Endothelial cell (in vitro differentiated cells): Measurements from ENCODE around the gene FBXL13. TPM values are rescaled to one million over a fixed set of nuclear protein-coding genes. Genes with fewer than 3 reads are reported as not detected.

Experiments
- DNase-seq: peaks from one replicate; pipeline ENCODE4 v3.0.0; 2021; ENCODE audit warnings: low spot score
- H3K27ac Mint-ChIP-seq: one replicate; pipeline ENCODE4 v1.8.0; 2021; ENCODE audit warnings: mixed read lengths, inconsistent platforms; ENCODE audit not compliant: unreplicated experiment
- H3K27me3 Mint-ChIP-seq: one replicate; pipeline ENCODE4 v1.8.0; 2021; ENCODE audit warnings: mild to moderate bottlenecking, moderate library complexity, mixed read lengths, inconsistent platforms; ENCODE audit not compliant: unreplicated experiment
- H3K36me3 Mint-ChIP-seq: one replicate; pipeline ENCODE4 v1.8.0; 2021; ENCODE audit warnings: mild to moderate bottlenecking, low read depth, mixed read lengths, inconsistent platforms; ENCODE audit not compliant: unreplicated experiment
- H3K4me1 Mint-ChIP-seq: one replicate; pipeline ENCODE4 v1.8.0; 2021; ENCODE audit warnings: mild to moderate bottlenecking, mixed read lengths, inconsistent platforms; ENCODE audit not compliant: unreplicated experiment
- H3K4me3 Mint-ChIP-seq: one replicate; pipeline ENCODE4 v1.8.0; 2021; ENCODE audit warnings: mild to moderate bottlenecking, mixed read lengths, inconsistent platforms; ENCODE audit not compliant: unreplicated experiment
- H3K9me3 Mint-ChIP-seq: one replicate; pipeline ENCODE4 v1.8.0; 2021; ENCODE audit warnings: mixed read lengths, inconsistent platforms; ENCODE audit not compliant: unreplicated experiment
- total RNA-seq: library from RNA; stranded (reverse); fragmentation: NEBNext Ultra II Directional; extraction: Animal tissue kit (Norgen Biotek cat#: 25700); gene quantifications from one replicate; pipeline ENCODE4 v1.2.1, GENCODE V29; 2021; ENCODE audit not compliant: unreplicated experiment
- TF ChIP-seq, protein P1 (sequence below): fragments of 200-600 bp; sonication (generic); IDR thresholded peaks from one replicate; pipeline ENCODE4 v1.5.0; 2021; ENCODE audit warnings: antibody characterized with exemption; ENCODE audit not compliant: unreplicated experiment

The FBXL13 gene
- total RNA-seq, 1 donor from 2014 or later = 3.4 TPM

DNA sequence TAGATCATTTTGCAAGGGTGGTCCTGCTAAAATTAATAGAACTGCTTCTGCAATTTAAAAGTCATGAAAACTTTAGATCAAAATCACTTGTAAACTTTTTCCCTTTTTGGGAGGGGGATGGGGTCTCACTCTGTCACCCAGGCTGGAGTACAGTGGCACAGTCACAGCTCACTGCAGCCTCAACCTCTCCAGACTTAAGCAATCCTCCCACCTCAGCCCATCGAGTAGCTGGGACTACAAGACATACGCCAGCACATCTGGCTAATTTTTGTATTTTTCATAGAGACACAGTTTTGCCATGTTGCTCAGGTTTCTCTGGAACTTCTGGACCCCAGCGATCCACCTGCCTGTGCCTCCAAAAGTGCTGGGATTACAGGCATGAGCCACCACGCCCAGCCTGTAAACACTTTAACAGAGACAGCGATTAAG, 82.1 kb downstream of the FBXL13 start:
- no peaks in the 10 kb centered on the region for H3K9me3 Mint-ChIP-seq
- H3K27ac Mint-ChIP-seq = no peak overlapping the region
- H3K36me3 Mint-ChIP-seq = no peaks in the 10 kb centered on the region
- DNase-seq = no peak
- H3K27me3 Mint-ChIP-seq = no peaks in the 10 kb centered on the region
- TF ChIP-seq, protein P1, sequence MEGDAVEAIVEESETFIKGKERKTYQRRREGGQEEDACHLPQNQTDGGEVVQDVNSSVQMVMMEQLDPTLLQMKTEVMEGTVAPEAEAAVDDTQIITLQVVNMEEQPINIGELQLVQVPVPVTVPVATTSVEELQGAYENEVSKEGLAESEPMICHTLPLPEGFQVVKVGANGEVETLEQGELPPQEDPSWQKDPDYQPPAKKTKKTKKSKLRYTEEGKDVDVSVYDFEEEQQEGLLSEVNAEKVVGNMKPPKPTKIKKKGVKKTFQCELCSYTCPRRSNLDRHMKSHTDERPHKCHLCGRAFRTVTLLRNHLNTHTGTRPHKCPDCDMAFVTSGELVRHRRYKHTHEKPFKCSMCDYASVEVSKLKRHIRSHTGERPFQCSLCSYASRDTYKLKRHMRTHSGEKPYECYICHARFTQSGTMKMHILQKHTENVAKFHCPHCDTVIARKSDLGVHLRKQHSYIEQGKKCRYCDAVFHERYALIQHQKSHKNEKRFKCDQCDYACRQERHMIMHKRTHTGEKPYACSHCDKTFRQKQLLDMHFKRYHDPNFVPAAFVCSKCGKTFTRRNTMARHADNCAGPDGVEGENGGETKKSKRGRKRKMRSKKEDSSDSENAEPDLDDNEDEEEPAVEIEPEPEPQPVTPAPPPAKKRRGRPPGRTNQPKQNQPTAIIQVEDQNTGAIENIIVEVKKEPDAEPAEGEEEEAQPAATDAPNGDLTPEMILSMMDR = no peak
- no peak overlapping the region for H3K4me3 Mint-ChIP-seq
- H3K4me1 Mint-ChIP-seq = peaks cover 3% of the 10 kb centered on the region

DNA sequence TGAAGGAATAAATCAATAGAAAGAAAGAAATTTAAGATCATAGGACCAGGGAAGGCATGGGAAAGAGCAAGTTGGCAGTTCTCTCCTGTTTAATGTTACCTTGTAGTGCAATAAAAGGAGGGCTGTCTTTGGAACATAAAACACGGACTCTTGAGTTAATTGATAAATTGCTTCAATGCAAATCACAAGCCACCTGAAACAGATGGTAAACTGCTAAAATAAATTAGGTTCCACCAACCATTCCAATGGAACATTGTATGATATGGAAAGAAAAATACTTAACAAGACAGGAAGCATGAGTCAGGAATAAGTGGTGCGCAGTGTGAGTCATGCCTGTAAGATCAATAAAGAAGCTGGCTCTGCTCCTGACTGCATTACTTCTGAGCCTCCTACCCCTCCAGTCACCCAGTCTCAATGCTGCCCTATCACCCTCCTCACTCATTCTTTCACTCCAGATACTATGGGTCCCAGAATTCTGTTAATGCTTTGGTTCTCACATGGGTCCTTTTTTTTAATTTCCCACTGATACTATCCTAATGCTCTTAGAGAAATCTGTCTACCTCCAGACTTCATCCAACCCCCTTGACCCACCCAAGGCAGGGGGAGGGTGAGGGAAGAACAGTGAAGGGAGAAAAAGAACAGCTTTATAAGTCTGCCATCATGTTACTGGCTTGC, 82.9 kb downstream of the FBXL13 start:
- Mint-ChIP-seq H3K36me3 (no peaks in the 10 kb centered on the region), H3K27ac (no peak overlapping the region), H3K9me3 (no peaks in the 10 kb centered on the region), H3K4me1 (peaks cover 3% of the 10 kb centered on the region), H3K27me3 (no peaks in the 10 kb centered on the region), H3K4me3 (no peak overlapping the region)
- TF ChIP-seq, protein P1 = no peak
- no peak for DNase-seq

DNA sequence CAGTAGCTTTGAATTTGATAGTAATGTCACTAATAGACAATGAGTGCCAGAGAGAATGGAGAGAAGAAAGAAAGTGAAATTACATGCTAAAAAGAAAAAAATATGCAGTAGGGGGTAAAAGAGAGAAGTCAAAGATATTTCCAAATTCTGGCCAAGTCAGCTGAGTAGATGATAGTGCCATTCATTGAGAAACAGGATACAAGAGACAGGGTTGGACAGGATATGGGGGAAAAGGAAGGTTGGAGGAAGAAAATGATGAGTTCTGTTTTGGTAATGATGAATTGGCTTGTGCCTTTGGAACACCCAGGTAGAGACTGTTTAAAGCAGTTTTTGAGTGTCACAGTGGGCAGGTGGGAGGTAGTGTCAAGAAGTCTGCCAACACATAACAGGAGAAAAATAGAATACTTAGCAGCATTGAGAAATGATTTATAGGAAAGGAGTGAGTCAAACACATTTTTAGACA, 83.5 kb downstream of the FBXL13 start:
- TF ChIP-seq, protein P1 = no peak
- no peak overlapping the region for H3K4me3 Mint-ChIP-seq
- H3K9me3 Mint-ChIP-seq = no peaks in the 10 kb centered on the region
- H3K4me1 Mint-ChIP-seq = peaks cover 3% of the 10 kb centered on the region
- H3K27ac Mint-ChIP-seq = no peak overlapping the region
- no peaks in the 10 kb centered on the region for H3K27me3 Mint-ChIP-seq
- DNase-seq = no peak
- H3K36me3 Mint-ChIP-seq = no peaks in the 10 kb centered on the region

DNA sequence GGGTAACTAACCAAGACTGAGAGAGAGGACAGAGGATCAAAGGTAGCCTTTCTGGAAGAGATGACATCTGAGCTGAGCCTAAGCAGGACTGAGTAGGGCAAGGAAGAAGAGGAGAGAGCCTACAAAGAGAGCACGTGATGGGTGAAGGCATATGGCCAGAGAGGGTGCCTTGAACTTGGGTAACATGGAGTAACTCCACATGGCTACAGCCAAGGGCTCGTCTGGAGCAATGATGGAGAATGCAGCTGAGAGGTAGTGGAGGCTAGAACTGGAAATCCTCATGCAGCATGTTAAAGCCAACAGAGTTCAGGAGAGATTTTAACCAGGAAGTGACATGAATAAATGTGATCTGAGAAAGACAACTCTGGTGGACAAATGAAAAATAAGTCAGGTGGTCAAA, 84.0 kb downstream of the FBXL13 start:
- H3K4me3 Mint-ChIP-seq = no peak overlapping the region
- no peak for DNase-seq
- peaks cover 3% of the 10 kb centered on the region for H3K4me1 Mint-ChIP-seq
- H3K9me3 Mint-ChIP-seq = no peaks in the 10 kb centered on the region
- TF ChIP-seq, protein P1 = no peak
- no peaks in the 10 kb centered on the region for H3K36me3 Mint-ChIP-seq
- no peaks in the 10 kb centered on the region for H3K27me3 Mint-ChIP-seq
- no peak overlapping the region for H3K27ac Mint-ChIP-seq

DNA sequence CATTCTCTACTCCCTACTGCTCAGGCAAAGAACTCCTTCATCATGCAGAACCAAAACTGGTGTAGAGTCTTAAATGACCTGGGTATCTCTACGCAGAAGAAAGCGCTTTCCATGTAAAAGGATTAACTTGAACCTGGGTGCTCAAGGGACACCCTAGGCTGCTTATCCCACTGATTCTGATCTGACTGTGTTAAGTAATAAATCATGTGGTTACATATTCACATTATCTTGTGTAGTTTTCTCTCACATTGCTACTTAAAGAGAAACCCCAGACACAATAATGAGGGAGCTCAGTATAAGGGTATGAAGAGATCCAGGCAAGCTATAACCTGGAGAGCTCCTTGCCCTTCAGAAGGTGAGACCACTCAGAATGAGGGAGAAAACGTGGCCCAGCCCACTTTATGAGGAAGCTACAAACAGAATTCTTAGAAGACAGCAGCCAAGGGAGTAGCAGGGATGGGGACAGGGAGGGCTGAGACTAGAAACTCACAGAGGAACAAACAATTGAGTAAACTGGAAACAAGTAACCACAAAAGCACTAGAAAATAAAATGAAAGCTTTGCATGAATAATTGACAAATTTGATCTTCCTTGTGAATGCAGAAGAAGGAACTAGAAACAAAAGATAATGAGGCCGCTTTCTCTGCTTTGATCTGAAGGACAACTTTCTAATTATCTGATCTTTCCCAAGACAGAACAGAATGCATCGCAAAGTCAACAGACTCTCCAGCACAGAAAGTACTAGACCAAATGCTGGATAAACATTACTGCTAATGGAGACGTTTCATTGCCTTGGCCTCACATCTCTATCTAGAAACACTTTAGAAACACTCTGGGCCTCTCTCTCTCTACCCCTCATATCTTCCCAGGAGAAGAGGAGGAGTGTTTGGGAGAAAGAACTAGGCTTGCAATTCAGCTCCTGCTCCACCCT, 85.7 kb downstream of the FBXL13 start:
- Mint-ChIP-seq H3K27me3 (no peaks in the 10 kb centered on the region), H3K36me3 (no peaks in the 10 kb centered on the region)
- TF ChIP-seq, protein P1 = no peak

More for the DNA sequence above, 85.7 kb downstream of the FBXL13 start:
- H3K4me1 Mint-ChIP-seq = peaks cover 3% of the 10 kb centered on the region
- no peak overlapping the region for H3K27ac Mint-ChIP-seq
- DNase-seq = no peak
- no peak overlapping the region for H3K4me3 Mint-ChIP-seq
- no peaks in the 10 kb centered on the region for H3K9me3 Mint-ChIP-seq
